ENCODE results near the gene BOLA1.

BOLA1 gene

GRCh38 chr1:149888999-149889289 is 10.4 kb upstream of the BOLA1 start:
- TF ChIP-seq FOXM1 (IDR thresholded peaks at IDR 0.05; ENCODE audit: borderline replicate concordance, low read depth): no peak
- TF ChIP-seq, protein P1, sequence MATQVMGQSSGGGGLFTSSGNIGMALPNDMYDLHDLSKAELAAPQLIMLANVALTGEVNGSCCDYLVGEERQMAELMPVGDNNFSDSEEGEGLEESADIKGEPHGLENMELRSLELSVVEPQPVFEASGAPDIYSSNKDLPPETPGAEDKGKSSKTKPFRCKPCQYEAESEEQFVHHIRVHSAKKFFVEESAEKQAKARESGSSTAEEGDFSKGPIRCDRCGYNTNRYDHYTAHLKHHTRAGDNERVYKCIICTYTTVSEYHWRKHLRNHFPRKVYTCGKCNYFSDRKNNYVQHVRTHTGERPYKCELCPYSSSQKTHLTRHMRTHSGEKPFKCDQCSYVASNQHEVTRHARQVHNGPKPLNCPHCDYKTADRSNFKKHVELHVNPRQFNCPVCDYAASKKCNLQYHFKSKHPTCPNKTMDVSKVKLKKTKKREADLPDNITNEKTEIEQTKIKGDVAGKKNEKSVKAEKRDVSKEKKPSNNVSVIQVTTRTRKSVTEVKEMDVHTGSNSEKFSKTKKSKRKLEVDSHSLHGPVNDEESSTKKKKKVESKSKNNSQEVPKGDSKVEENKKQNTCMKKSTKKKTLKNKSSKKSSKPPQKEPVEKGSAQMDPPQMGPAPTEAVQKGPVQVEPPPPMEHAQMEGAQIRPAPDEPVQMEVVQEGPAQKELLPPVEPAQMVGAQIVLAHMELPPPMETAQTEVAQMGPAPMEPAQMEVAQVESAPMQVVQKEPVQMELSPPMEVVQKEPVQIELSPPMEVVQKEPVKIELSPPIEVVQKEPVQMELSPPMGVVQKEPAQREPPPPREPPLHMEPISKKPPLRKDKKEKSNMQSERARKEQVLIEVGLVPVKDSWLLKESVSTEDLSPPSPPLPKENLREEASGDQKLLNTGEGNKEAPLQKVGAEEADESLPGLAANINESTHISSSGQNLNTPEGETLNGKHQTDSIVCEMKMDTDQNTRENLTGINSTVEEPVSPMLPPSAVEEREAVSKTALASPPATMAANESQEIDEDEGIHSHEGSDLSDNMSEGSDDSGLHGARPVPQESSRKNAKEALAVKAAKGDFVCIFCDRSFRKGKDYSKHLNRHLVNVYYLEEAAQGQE (IDR thresholded peaks at IDR 0.05; ENCODE audit: low read depth): no peak
- TF ChIP-seq, protein P2, sequence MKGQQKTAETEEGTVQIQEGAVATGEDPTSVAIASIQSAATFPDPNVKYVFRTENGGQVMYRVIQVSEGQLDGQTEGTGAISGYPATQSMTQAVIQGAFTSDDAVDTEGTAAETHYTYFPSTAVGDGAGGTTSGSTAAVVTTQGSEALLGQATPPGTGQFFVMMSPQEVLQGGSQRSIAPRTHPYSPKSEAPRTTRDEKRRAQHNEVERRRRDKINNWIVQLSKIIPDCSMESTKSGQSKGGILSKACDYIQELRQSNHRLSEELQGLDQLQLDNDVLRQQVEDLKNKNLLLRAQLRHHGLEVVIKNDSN (IDR thresholded peaks at IDR 0.05): no peak
- TF ChIP-seq, protein P3, sequence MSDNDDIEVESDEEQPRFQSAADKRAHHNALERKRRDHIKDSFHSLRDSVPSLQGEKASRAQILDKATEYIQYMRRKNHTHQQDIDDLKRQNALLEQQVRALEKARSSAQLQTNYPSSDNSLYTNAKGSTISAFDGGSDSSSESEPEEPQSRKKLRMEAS (IDR thresholded peaks at IDR 0.05): no peak
- no peak for TF ChIP-seq CEBPB (IDR thresholded peaks at IDR 0.05)
- no peak for TF ChIP-seq NFIC (IDR thresholded peaks at IDR 0.05)
- TF ChIP-seq TAF1 (IDR thresholded peaks at IDR 0.05; ENCODE audit: low read depth): no peak
- no peak for TF ChIP-seq ZBTB7A (IDR thresholded peaks at IDR 0.05; ENCODE audit: low read depth)
- TF ChIP-seq TEAD4 (IDR thresholded peaks at IDR 0.05): no peak
- no peak for TF ChIP-seq EGR1 (IDR thresholded peaks at IDR 0.05)
- no peak for TF ChIP-seq YY1 (IDR thresholded peaks at IDR 0.05; ENCODE audit: low read depth)
- no peak for TF ChIP-seq RAD21 (IDR thresholded peaks at IDR 0.05; ENCODE audit: low read depth)
- no peak for TF ChIP-seq TCF12 (IDR thresholded peaks at IDR 0.05; ENCODE audit: low read depth)
- TF ChIP-seq EP300 (IDR thresholded peaks at IDR 0.05; ENCODE audit: borderline replicate concordance): no peak

- TF ChIP-seq EP300 (IDR thresholded peaks at IDR 0.05; ENCODE audit: borderline replicate concordance) (no peak), TAF1 (IDR thresholded peaks at IDR 0.05; ENCODE audit: low read depth) (no peak), RAD21 (IDR thresholded peaks at IDR 0.05; ENCODE audit: low read depth) (no peak), YY1 (IDR thresholded peaks at IDR 0.05; ENCODE audit: low read depth) (no peak), CREB1 (IDR thresholded peaks at IDR 0.05; ENCODE audit: low read depth) (no peak), EGR1 (IDR thresholded peaks at IDR 0.05) (no peak), FOXM1 (IDR thresholded peaks at IDR 0.05; ENCODE audit: borderline replicate concordance, low read depth) (no peak), TCF12 (IDR thresholded peaks at IDR 0.05; ENCODE audit: low read depth) (no peak), TEAD4 (IDR thresholded peaks at IDR 0.05) (no peak), ZBTB7A (IDR thresholded peaks at IDR 0.05; ENCODE audit: low read depth) (no peak), NFIC (IDR thresholded peaks at IDR 0.05) (no peak)
- TF ChIP-seq, protein P2 (IDR thresholded peaks at IDR 0.05): no peak
- TF ChIP-seq, protein P1 (IDR thresholded peaks at IDR 0.05; ENCODE audit: low read depth): no peak
- TF ChIP-seq, protein P3 (IDR thresholded peaks at IDR 0.05): no peak
Observed at GRCh38 chr1:149896575-149896974, 2.8 kb upstream of the BOLA1 start.

DNA sequence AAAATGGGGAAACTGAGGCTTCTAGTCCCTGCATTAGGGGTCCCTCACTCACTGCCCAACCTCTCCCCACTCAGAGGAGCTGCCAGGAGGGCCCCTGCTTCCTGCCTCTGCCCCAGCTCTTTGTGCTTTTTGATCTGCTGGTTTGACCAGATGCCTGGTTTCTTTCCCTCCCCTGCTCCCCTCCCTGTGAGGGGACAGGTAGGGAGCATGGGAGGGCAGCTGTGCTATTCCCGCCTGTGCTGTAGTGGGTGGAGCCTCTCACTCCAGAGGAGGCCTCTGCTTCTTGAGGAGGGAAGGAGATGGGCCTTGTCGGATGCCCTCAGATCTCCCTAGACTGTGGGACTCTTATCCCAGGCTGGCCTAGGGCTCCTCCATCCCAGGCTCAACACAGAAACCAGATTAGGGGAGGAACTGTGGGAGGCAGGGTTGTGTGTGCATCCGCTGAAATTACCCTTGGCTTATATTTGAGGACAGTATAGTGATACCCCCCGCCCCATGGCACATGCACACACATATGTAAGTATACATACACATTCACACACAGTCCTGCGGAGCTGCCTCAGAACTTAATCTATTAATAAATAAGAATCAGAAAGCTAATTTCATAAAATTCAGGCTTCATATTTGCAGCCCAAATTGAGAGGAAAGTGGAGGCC is 4.6 kb downstream of the BOLA1 start:
- no peak for TF ChIP-seq YY1 (IDR thresholded peaks at IDR 0.05; ENCODE audit: low read depth)
- no peak for TF ChIP-seq ZBTB7A (IDR thresholded peaks at IDR 0.05; ENCODE audit: low read depth)
- no peak for TF ChIP-seq CEBPB (IDR thresholded peaks at IDR 0.05)
- TF ChIP-seq TAF1 (IDR thresholded peaks at IDR 0.05; ENCODE audit: low read depth): no peak
- TF ChIP-seq FOXM1 (IDR thresholded peaks at IDR 0.05; ENCODE audit: borderline replicate concordance, low read depth): no peak

- TF ChIP-seq, protein P2 (IDR thresholded peaks at IDR 0.05): no peak
- TF ChIP-seq TAF1 (IDR thresholded peaks at IDR 0.05; ENCODE audit: low read depth) (no peak), EP300 (IDR thresholded peaks at IDR 0.05; ENCODE audit: borderline replicate concordance) (no peak), TEAD4 (IDR thresholded peaks at IDR 0.05) (no peak), RAD21 (IDR thresholded peaks at IDR 0.05; ENCODE audit: low read depth) (no peak), CREB1 (IDR thresholded peaks at IDR 0.05; ENCODE audit: low read depth) (no peak), EGR1 (IDR thresholded peaks at IDR 0.05) (no peak), CEBPB (IDR thresholded peaks at IDR 0.05) (no peak), NFIC (IDR thresholded peaks at IDR 0.05) (no peak), YY1 (IDR thresholded peaks at IDR 0.05; ENCODE audit: low read depth) (no peak), FOXM1 (IDR thresholded peaks at IDR 0.05; ENCODE audit: borderline replicate concordance, low read depth) (no peak), ZBTB7A (IDR thresholded peaks at IDR 0.05; ENCODE audit: low read depth) (no peak), TCF12 (IDR thresholded peaks at IDR 0.05; ENCODE audit: low read depth) (no peak)
- TF ChIP-seq, protein P1 (IDR thresholded peaks at IDR 0.05; ENCODE audit: low read depth): no peak
- TF ChIP-seq, protein P3 (IDR thresholded peaks at IDR 0.05): no peak
Observed at GRCh38 chr1:149906570-149907075, 7.3 kb downstream of the BOLA1 start.
